ENCODE data around the gene USP3. TPM values are rescaled to one million over a fixed set of nuclear protein-coding genes. Genes with fewer than 3 reads are reported as not detected.

The USP3 gene
- total and polyA plus RNA-seq, 9 of the 15 experiments (the other 6 are each of a cell fraction or from before 2014, with no cell fraction given): 17.3 to 54.3 (median 34.8) TPM

DNA sequence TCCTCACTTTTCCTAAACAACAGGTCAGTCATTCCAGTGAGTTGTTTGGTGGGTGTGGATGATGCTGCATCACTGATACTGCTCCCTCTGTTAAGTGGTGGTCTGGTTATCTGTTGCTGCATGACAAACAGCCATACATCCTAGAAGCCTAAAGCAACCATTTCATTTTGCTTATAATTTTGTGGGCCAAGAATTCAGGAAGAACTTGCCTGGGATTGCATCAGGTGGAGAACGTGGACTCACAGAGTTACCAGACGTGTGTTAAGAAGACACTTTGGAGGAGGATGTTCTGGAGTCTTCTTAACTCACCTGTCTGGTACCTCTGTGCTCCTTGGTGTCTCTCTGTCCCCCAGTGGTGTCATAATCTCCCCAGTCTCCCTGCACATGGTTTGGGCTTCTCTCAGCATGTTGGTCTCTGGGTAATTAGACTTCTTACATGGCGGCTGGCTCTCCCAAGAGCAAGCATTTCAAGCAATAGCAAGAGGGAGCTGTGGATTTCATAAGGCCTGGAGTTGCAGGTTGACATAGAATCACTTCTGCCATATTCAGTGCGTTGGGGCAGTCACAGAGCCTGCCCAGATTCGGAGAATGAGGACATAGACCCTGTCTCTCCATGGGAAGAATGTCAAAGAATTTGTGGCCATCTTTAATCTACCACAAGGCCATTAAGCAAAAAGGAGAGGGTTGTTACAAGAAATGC is 20.1 kb downstream of the USP3 start (continued):
- TF ChIP-seq FOXM1 (IDR thresholded peaks at IDR 0.05; ENCODE audit: low read depth): no peak; the same call in 1 of the 2 replicates
- TF ChIP-seq FOXM1 (CRISPR knock-in tag; IDR thresholded peaks at IDR 0.05; ENCODE audit: low read depth): no peak
- no peak for TF ChIP-seq ETV1 (tag; conservative IDR thresholded peaks at IDR 0.05; ENCODE audit: low read depth)
- TF ChIP-seq ATF4 (CRISPR knock-in tag; IDR thresholded peaks at IDR 0.05): peak; percentile 93
- TF ChIP-seq ZNF707 (CRISPR knock-in tag; conservative IDR thresholded peaks at IDR 0.05): no peak
- TF ChIP-seq MCM3 (IDR thresholded peaks at IDR 0.05): no peak

DNA sequence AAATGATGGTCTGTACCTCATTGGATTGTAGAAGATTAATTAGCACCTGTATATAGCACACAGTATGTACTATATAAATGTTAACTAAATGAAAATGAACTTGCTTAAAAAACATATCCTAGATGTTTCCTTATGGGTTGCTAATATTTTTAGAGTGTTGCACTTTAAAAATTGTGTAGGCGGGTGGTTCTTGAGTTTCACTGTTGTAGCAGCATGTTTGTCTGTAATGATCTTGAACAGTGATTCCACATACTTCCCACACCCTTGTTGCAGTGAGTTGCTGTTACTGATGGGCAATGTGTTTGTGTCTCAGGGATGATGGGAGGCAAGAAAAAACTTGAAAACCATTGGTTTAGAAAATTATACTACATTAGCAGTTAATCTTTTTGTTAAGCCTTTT is 22.0 kb downstream of the USP3 start:
- intact Hi-C loops (cut with micrococcal nuclease): no loop called here
- ATAC-seq: no peak
- FAIRE-seq: no peak
- no TSS peak for BruUV-seq (replicated peaks)
- POLR2A ChIA-PET: interaction anchor here (0.8 kb wide), 1 partner anchor 21 kb away, joined by 3 read pairs; no protein-coding TSS in a partner anchor
- H3K9me3 ChIP-seq (replicated peaks; ENCODE audit: control insufficient read depth, insufficient read depth, low read depth, low read length): no peaks in the 10 kb centered on the region
- peaks cover 16% of the 10 kb centered on the region; the same call in 1 of the 2 replicates for H4K20me1 ChIP-seq (replicated peaks; ENCODE audit: control insufficient read depth, insufficient read depth, low read length)
- no peak overlapping the region for H2AFZ ChIP-seq (ENCODE audit: low read depth, low read length)
- H3K4me2 ChIP-seq (ENCODE audit: insufficient read depth, low read length): no peak overlapping the region; the same call in 1 of the 2 replicates
- peaks cover 100% of the 10 kb centered on the region for H3K79me2 ChIP-seq (ENCODE audit: control insufficient read depth, insufficient read depth, low read length)
- no peak for TF ChIP-seq WHSC1 (IDR thresholded peaks at IDR 0.05; ENCODE audit: low read length)
- H3K27me3 ChIP-seq (ENCODE audit: control insufficient read depth in 2 of 2, insufficient read depth in 2 of 2, low read length in 2 of 2): no peaks in the 10 kb centered on the region
- no peak overlapping the region for H3K27ac ChIP-seq (ENCODE audit: extremely low read depth, low read depth, low read length)
- peaks cover 15 to 50% of the 10 kb centered on the region in 2 experiments; a peak in 4 of 5 replicates for H3K4me1 ChIP-seq (replicated peaks in 1 of 2; ENCODE audit: control insufficient read depth in 2 of 2, insufficient read depth in 2 of 2, low read length in 2 of 2)
- in situ Hi-C loops (cut with MboI): no loop called here
- H3K9me1 ChIP-seq (ENCODE audit: control insufficient read depth, insufficient read depth, low read length): peaks cover 3% of the 10 kb centered on the region
- WGBS (ENCODE audit: insufficient coverage, low coverage, missing lambda C conversion rate): 71% methylated on average over 1 of the region's 1 CpG
- H3K9ac ChIP-seq (ENCODE audit: insufficient read depth in 1 of 2, low read depth in 2 of 2, low read length in 2 of 2): no peak overlapping the region
- H3K4me3 ChIP-seq: no peak overlapping the region
- no peak for DNase-seq (ENCODE audit: extremely low read depth in 1 of 4, low spot score in 3 of 4)
- H3K36me3 ChIP-seq (ENCODE audit: control insufficient read depth, insufficient read depth, low read length): no peaks in the 10 kb centered on the region
- CTCF ChIA-PET (ENCODE audit: low intra/inter-chr PET ratio): no interaction called here

Data from K562 (cell line).